HG03159 (cell line): ENCODE measurements around the gene BHLHE41.

Source experiments
- ATAC-seq: cut with Tn5 transposase; IDR thresholded peaks from one replicate; pipeline ENCODE4 v1.9.1; 2021; ENCODE audit warnings: mild to moderate bottlenecking, moderate library complexity; ENCODE audit not compliant: unreplicated experiment

The BHLHE41 gene

DNA sequence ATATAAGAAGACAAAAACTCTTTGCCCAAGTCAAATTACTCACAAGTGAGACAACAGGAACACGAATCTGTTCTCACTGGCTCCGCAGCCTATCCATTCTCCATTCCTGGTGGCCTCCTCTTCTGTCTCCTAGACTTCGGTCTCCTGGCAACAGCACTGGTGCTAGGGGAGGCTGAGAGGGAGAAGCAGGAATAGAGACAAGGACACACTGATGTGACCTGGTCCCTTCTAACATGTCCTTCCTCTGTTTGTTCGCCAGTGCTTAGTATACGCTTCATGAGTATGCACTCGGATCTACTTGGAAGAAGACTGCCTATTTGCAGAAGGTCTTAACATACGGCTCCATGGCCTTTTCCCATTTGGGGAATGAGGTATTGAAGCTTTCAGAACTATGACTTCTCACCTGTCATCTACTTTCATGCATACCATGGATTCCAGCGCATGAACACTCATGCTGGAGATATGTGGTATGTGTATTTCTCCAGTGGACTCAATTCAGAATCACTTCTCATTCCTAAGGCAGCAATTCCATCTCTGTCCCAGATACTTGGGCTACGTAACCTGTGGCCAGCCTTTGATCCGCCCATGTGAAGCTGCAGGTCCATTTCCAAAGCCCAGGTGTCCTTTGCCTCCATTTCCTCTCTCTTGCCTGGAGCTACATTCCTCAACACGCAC lies 33.9 kb downstream of the BHLHE41 start:
- no peak for ATAC-seq

DNA sequence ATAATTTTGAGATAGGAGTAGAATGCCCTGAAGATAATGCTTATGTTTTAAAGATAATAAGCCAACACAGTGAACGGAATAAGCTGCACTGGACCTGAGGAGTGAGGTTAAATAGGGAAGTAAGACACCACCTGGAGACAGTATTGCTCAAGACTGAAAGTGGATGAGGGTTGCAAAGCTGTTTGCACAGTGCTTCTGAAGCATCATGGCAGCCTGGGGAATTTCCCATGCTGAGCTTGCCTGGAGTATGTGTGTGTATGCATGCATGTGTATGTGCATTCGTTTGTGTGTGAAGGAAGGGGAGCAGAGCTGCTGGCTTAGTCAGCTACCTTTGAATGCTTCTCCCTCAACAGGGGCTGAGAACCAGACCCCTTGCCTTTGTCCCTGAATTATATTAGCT lies 35.8 kb downstream of the BHLHE41 start:
- peak; percentile 99 for ATAC-seq

DNA sequence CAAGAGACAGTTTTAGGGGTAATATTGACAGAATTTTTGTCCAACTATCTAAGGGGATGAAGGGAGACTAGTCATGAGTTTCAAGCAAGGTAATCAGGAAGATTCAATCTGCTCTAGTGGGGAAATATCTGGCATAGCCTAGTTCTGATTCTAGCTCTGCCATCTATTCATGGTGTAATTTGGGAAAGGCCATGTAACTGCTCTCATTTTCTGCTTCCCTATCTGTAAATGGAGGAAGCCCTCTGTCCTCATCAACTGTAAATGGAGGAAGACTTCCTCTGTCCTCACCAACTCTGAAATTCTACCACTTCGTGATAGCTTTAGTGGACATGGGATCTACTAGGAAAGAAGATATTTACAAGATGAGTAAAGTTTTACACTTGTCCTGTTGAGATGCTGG lies 37.9 kb downstream of the BHLHE41 start:
- ATAC-seq: no peak

DNA sequence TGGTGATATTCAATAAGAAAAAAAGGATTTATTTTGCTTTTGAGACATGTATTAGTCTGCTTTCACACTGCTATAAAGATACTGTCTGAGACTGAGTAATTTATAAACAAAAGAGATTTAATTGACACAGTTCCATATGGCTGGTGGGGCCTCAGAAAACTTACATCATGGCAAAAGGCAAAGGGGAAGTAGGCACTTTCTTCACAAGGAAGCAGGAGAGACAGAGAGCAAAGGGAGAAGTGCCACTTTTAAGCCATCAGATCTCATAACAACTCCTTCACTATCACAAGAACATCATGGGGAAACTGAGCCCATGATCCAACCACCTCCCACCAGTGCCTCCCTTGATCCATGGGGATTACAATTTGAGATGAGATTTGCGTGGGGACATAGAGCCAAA lies 43.9 kb downstream of the BHLHE41 start:
- no peak for ATAC-seq

DNA sequence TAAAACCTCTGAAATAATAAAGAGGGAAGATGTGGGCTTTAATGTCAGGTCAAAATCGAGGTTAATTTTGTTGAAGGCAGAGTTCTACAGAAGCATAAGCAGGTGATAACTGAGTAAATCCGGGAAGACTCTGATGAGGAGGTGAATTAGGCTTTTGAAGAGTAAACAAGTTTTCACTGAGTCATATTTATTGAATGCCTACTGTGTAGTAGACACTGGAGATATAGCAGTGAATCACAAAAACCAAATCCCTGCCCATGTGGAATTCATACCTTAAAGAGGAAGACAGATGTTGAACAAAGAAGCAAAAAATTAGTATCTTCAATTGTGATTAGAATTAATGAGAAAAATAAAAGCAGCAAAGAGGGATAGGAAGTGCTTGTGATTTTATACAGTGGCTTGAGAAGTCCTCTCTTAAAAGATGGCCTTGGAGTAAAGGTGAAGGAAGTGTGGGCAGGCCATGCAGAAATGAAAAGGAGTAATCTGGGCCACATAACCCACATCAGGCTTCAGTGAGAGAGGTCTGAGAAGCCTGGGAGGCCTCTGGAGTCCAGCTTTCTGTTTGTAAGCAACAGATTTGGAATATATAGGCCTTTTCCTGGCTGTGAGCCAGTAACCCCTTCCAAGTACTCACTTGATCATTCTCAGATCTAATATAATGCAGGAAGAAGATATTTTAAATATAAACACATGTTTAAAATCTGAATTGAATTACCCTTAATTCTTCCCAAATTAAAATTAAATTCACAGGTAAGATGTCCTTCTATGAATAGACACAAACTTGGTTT lies 46.7 kb downstream of the BHLHE41 start:
- no peak for ATAC-seq
